GM18508 (cell line): ENCODE results near the gene FOXC2.

Experiments used
- ATAC-seq: cut with Tn5 transposase; IDR thresholded peaks from one replicate; pipeline ENCODE4 v1.9.1; 2021; ENCODE audit warnings: moderate number of reproducible peaks; ENCODE audit not compliant: insufficient read depth, unreplicated experiment

The FOXC2 gene

DNA sequence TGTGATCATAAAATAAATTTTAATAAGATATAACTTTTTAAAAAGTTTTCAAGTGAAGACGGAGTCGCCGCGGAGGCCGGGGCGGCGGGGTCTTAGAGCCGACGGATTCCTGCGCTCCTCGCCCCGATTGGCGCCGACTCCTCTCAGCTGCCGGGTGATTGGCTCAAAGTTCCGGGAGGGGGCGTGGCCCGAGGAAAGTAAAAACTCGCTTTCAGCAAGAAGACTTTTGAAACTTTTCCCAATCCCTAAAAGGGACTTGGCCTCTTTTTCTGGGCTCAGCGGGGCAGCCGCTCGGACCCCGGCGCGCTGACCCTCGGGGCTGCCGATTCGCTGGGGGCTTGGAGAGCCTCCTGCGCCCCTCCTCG lies at the start of gene FOXC2:
Gene FOXC2, plus strand, starts transcription at position 229 of the 365 bp plus-strand sequence. CDS start 507 bp downstream, outside the sequence.
- ATAC-seq, result no peak

DNA sequence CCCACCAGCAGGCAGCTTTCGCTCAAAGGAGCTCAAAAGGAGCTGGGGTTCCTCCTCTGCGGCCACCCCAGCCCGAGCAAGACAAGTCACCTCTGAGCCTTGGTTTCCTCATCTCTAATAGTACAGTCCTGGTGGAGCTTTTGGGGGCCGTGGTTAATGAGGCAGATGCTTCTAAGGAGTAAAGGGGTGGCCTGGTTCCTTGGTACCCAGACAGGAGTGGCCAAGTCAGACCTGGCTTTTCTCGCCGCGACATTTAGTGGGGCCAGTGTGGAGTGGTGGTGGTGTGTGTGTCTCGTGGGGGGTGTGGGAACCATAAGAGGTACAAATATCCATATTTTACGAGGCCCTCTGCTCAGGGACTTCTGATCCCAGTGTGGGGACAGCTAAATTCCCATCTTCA lies 49.6 kb upstream of the FOXC2 start:
- no peak for ATAC-seq

DNA sequence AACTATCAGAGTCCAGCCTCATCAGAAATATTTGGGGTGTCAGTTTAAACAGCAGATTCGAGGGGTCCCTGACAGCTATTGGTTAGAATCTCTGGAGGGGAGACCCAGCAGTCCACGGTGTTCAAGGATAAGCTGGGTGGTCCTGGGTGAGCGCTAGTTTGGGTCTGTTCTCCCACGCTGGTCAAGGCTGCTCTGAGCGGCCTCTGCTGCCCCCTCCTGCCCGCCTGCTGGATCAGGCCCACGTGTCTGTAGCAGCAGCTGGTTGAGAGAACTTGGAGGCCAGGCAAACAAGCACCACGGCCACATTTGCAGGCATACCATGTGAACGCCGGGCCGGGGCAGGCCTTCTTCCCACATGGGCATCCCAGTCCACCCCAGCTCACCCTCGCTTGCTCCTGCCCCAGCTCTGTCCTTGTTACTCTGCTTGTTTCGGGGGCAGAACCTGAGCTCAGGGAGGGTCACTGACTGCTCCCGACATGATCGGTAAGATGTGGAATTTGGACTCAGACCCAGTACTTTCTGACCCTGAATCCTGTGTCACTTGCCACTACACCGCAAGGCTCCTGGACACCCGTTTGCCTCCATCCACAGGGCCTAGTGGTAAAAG lies 48.9 kb upstream of the FOXC2 start:
- ATAC-seq, result no peak

DNA sequence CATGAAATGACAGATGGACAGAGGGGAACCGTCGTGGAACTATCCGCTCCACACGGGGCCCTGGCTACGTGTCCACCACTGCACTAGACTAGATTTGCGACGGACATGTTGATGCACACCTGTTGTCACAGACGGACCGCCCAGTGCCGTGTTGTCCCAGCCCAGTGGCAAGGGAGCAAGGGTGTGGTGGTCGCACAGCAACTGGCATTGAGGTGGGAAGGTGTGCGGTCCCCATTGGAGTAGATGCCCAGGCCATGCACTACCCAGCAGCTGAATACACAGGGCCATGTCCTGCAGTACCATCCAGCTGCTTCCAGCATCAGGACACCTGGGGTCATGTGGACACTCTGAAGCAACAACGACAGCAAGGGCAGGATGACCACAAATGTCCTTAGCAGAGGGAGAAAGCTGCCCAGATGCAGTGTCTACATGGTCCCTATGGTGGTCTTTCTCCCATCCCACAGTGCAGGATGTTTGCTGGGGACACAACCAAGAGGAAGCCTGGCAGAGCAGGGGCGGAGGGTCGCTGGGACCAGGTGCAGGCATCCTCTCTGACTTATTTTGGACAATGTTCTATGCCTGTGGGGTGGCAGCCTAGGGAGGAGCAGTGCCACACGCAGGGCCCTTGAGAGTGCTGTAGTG lies 47.5 kb upstream of the FOXC2 start:
- ATAC-seq, result no peak

DNA sequence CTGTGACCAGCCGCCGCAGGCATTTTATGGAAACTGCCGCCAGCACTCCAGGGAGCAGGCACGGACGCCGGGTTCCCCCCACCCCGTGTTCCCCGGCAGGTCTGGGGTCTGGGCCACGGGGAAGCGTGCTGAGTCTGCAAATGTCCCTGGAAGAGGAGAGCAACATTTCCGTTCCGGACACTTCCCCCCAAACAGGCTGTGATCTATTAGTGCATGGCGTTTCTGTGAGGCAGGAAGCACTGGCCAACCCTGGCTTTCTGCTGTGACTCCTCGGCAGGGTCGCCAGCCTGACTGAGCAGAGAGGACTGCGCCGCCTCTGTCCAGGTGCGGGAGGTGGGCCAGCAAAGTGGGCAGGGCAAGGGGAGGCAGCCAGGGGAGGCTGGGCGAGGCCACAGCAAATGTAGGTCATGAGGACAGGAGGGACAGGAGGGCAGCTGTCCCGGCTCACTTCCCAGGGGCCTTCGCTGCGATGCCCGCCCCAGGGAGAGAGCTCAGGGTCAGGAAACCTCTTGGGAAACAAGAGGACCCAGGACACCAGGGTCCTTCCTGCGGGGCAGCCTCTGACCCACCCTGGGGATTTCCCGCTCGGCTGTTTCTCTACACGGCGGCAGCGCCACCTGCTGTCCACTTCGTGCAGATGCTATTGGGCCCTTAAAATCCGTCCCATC lies 46.8 kb upstream of the FOXC2 start:
- ATAC-seq, result no peak

DNA sequence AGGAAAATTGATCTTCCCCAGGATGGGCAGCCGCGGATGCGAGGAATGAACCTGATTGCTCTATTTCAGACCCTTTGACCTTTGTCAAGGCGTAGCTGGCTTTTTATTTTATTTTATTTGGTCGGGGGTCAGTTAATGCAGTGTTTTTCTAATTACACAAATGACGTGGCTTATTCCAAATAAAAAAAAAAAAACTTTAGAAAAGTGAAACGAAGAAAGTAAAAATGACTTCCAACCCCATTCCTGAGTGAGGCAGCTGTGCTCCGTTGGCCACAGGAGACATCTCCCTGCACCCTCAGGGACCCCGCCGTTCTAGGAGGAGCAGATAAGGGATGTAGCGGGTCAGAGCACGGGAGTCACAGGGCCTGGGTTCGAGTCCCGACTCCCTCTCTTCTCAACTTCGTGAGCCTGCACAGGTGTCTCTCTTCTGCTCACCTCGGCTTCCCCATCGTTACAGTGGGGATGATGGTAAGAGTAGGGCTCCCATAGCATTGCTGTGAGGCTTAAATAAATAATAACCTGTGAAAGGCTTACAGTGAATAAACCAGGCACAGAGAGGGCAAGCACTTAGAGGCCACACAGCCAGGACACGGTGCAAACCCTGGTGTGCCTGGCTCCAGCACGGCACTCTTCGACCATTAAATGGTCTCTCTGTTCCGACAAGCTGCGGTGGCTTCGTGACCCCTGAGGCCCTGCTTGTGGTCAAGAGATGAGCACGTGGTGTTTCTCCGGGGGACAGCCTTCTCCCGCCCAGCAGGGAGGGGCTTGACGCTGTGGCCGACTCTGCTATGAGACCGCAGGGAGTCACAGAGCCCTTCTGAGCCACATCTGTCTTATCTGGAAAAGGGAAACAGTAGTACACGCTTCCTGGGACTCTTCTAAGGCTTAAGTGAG lies 46.1 kb upstream of the FOXC2 start:
- no peak for ATAC-seq

DNA sequence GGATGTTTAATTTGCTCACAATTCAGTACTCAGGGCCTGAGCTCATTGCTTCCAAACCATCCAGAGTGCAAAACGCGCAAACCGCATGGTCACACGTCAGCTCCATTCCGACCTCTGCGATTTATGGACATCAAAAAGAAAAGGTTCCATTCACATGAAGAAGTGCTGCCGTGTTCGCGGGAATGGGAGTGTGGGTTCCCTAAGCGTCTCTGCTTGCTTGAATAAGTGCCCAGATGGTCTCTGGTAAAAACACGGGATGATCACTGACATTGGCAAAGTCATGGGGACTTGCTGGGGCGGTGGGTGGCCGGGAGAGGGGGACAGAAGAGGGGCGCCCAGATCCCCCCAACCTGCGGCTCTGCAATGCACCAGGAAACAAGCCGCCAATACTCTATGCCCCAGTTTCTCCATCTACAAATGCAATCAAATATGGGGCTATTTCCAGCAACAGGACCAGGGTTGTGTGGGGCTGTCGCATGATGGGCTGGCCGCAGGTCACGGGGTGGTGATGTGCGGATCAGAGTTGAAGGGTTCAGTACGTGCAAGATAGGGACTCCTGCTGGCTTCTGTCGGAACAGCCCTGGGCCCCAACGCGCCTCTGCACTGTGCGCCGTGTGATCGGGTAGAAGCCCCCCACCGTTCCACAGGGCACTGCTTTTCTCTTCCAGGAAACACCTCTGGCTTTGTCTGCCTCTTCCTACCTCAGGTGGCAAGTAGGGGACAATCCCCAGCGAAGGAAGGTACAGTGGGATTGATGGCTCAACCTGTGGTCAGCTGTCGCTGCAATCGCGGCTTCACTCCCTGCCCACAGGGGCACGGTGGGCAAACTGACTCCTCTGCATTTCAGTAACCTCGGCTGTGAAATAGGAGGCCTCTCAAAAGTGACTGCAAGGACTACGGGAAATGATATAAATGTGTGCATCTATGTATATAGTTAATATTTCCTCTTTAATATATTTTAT lies 45.1 kb upstream of the FOXC2 start:
- ATAC-seq, result no peak

DNA sequence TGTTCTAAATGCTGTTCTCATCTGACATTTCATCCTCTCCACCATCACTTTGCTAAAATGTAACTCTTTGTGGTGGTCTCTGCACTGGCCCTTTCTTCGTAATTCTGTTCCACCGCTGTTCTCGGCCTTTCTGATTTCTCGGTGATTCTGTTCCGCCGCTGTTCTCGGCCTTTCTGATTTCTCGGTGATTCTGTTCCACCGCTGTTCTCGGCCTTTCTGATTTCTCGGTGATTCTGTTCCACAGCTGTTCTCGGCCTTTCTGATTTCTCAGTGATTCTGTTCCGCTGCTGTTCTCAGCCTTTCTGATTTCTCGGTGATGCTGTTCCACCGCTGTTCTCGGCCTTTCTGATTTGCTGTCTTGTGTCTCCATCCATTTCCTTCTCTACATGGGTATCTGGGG lies 44.0 kb upstream of the FOXC2 start:
- no peak for ATAC-seq

DNA sequence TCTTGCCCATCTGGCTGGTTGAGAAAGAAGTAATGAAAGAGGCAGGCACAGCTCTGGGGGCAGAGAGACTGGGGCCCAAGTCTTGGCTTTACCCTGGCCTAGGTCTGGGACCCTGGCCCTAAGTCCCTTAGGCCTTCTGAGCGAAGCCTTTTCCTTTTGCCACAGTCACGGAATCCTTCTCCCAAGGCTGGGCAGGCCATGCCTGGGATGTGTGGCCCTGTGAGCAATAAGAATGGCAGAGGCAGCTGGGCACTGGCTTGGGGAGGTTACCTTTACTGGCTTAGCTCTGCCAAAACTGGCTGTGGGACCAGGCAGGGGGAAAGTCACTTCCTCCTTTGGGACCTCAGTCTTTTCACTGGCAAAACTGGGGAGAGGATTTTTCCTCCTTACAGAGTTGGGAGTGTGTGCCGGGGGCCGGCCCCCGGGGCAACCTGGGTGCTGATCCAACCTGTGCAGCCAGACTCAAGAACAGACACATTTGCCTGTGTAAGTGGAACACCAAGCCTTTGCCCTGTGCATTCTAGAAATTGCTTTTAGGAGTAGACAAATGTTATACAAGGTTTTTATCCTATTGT lies 43.4 kb upstream of the FOXC2 start:
- ATAC-seq, result no peak

DNA sequence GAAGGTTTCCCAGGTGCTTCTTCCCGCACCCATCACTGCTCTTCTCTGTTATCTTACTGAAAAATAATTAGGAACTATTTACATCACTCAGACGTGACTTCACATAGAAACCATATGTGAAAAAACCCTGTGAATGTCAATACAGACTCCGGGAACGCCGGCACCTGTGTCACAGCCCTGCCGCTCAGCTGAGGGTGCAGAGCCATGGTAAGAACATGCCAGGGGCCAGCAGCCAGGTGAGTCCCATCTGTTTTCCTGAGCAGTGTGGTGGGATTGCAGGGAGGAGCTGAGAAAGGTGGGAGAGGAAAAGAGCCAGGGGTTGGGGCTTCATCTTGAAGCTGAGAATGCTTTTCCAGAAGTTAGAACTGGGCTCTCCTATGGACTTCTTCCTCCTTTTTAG lies 42.6 kb upstream of the FOXC2 start:
- ATAC-seq, result no peak

DNA sequence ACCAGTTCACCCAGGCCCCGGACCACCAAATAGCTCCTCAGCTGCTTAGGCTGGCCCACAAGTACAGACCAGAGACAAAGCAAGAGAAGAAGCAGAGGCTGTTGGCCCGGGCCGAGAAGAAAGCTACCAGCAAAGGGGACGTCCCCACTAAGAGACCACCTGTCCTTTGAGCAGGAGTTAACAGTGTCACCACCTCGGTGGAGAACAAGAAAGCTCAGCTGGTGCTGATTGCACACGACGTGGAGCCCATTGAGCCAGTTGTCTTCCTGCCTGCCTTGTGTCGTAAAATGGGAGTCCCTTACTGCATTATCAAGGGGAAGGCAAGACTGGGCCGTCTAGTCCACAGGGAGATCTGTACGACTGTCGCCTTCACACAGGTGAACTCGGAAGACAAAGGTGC lies 40.9 kb upstream of the FOXC2 start:
- ATAC-seq, result no peak

DNA sequence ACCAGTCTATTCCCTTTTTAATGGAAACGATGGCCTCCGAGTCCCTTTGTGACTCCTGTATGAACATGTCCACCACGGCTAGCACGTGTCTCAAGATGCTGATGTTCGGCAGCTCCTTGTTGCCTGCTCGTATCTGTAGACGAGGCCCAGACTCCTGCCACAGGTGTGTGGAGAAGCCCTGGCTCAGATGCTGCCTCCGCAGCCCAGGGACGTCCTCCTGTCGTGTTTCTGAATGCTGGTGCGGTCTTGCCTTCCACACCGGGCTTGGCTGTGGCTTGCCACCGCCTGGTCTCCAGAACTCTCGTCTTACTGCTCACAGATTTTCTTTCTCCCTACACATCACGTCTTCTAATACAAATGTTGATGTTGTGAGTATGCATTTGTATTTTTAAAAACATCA lies 39.3 kb upstream of the FOXC2 start:
- no peak for ATAC-seq

DNA sequence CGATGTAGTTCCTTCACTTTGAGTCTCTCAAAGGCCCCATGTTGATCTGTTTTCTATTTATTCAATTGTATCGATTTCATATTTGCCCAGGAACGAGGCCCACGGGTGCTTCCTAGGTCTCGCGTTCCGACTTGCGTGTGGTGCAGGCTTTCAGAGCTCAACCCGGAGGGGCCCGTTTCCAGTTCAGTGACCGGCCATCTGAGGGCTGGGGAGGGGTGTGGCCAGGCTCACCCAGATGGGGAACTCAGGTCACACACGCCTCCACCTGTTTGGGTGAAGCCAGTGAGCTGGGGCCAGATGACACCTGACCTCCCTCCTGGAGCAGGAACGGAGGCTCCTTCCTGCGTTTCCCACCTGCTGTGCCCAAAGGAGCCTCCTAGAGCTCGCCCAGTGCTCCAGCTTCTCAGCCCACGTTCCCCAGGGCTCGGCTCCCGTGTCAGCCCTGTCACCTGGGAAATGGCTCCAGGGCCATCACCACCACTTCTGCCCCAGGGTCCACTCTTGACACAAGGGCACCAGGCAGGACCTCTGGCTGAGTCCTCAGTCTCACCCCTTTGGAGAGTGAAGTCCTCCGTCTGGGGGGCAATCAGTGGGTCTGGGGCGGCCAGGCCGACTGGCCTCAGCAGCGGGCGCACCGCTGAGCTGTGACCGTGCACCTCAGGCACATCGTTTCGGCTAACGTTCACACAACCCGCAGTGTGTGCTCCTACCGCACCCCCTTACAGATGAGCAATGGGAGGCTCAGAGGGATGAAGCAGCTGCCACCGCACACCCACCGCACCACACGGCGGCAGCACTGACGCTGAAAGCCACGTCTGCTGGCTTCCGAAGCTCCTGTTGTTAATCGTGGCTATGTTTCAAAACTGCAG lies 38.3 kb upstream of the FOXC2 start:
- no peak for ATAC-seq

DNA sequence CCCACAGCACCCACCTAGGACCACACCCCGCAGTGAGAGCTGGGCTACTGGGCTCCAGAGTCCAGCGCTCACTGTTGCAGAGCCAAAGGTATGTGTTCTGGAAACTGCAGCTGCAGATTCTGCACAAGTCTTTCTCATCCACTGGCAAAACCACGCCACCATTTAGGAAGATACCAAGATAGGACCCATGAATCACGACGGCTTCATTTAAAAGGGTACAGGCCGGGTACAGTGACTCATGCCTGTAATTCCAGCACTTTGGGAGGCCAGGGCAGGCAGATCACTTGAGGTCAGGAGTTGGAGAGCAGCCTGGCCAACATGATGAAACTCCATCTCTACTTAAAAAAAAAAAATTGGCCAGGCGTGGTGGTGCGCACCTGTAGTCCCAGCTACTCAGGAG lies 37.5 kb upstream of the FOXC2 start:
- ATAC-seq, result no peak

DNA sequence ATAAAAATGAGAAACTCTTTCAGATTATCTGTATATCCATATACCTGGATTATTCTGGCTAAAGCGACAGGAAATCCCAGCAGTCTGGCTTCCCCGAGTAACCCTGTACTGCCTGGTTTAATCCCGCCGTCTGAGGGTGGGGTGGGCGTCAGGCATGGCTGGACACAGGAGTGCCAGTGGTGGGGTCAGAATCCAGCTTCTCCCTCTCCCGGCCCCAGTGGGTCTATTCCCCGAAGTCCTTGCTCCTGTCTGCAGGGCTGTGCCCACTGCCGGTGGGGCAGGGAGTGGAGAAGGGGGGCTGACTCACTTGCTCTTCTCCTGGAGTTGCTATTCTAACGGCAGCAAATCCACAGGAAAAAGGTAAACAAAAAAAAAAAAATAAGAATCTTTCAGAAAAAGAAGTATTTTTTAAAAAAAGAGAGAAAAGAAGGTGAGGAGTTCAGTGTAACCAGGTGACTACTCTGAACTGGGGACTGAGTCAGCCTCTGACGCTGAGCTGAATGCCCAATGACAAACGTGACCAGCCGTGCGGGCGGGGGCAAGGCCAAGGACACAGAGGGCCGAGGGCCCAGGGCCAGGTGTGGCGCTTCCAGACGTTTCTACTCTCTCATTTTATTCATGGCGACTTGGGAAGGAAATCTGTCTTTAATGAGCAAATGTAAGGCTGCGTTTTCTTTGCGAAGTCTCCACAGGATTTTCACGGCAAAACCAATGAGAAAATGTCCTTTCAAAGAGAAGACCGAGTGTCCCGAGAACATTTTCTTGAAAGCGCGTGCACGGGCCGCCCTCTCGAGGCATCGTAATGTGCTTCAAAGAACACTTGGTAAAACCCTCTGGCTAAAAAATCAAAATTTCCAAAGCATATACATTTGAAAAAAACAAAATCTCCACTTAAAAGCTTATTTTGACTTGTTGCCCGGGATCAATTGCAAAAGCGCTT lies 36.1 kb upstream of the FOXC2 start:
- ATAC-seq, result no peak

DNA sequence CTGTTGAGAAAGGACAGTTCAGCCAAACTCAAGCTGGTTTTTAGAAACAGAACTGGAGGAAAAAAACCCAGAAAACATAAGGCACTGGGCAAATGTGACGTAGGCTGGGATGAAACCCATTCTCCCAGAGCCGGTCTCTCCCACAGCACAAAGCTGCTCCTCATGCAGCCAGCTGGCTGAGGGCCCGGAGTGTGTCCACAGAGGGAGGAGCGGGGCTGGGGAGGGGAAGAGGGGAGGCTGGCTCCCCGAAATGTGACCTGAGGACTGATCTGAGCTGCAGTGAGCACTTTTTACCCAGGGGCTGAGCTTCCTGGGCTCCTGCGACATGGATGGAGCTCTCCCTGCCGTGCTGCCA lies 35.5 kb upstream of the FOXC2 start:
- ATAC-seq, result no peak

DNA sequence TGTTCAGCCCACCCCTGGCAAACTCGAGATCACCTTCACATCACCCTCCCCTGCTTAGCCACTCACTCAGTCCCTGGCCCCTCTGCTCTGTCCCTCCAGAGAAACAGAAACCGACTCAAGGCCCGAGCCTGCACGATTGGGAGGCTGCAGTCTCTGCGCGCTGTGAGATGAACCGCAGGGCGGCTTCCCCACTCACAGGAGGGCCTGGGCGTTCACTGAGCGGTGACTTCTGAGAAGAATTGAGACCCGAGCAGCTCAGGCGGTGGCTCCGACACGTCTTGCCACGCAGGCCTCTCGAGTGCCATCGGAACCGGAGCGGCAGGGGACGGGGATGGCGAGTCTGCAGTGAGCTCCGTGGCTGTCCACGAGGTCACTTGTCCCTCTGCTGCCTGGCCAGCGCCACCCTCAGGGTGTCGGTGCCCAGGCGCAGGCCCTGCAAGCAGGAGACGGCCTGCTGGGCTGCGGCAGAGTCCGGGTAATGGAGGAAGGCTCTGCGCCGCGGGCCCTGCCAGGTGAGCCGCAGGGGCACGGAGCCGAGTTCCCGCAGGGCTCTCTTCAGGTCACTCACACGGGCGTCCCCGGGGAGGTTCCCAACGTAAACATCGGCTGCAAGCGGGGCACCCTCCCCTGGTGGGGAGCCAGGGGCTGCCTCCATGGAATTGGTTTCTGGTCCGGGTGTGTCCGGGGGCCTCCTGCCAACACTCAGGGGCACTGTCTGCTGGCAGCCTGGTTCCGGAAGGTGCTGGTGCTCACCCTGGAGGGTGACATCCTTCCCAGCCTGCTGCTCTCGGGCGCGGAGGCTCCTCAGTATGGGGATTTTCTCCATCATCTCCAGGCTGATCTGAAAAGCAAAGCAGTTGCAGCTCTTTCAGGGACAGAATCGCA lies 34.7 kb upstream of the FOXC2 start:
- ATAC-seq, result no peak
